ENCODE data around the gene SDHA.
A peak's percentile ranks its signal among the peaks of the same experiment; 100 is the strongest.
"Not testable (repeated sequence)": the region's sequence is repeated elsewhere in the genome, so short reads cannot be mapped to it uniquely, and the experiment has no call there.

The SDHA gene

DNA sequence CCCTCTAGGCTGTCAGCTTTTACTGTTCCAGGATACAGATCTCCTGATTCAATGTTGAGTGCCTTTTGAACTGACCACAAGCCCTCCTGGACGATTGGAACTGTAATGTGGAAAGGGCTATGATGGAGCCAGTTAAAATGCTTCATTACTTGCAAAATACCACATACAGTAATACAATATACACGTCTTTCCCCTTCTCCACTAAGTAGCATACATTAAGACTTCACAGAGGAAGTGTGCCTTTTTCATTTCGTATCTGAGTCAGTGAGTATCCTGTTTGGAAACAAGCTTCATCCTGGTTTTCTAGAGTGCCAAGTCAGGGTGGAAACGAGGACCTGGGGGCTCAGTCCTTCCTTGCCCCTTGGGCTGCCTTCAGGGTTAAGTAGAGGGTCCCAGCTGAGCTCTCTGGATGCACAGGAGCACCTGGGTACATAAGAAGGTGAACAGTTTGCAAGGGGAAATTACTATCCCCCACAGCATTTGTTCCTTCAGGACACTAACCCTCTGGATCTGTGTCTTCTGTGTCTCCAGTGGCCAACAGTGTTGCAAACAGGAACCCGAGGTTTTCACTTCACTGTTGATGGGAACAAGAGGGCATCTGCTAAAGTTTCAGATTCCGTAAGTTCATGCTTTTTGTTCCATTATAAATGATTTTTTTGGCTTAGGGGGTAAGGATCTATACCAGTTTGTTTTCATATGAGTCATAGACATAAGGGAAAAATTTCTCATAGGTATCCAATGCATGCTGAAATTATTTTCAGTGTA lies 5.0 kb downstream of the SDHA start:
- not testable (repeated sequence) for DNase-seq

DNA sequence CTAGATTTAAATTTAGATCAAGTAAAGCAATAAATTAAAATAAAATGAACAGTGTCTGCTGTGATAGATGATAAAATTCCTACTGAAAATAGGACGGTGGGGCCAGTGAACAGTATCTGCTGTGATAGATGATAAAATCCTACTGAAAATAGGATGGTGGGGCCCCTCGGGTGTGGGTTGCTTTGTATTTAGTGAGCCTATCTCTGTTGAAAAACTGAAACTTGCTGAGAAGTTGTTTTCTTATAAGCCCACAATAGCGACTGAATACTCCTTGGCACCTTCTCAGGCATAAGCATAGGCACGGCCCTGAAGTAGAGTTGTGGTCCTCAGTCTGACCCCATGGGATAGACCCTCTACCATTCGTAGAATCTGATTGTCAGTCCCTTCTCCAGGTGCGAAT lies 5.7 kb downstream of the SDHA start:
- no peak for DNase-seq

DNA sequence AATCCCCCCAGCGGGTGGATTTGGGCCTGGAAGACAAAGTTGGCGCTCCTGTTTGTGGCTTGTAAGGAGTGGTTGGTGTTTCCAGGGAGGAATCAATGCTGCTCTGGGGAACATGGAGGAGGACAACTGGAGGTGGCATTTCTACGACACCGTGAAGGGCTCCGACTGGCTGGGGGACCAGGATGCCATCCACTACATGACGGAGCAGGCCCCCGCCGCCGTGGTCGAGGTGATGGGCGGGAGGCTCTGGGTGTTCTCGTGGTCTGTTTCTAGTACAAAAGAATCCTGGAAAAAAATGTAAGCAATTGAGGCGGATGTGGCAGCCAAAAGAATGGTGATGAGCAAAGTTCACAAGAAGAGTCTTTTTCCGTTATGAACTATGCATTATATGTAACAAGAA lies 7.2 kb downstream of the SDHA start:
- no peak for DNase-seq

DNA sequence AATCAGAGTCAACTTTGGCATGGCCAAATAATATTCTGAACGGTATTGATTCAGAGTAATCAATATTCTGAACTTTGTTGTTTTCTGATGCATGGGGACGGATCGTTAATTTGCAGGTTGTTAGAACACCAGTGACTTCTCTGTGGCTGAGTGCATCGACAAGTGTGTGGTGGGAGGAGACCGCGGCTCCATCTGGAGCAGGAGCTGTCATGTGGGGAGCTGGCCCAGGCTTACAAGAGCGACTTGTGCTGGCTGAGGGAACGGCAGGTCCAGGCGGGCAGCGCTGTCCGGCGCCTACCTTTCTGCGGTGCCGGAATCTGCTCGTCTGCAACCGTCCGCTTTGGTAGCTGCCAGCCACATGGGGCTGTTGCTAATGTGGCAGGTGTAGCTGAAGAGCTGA lies 9.3 kb downstream of the SDHA start:
- DNase-seq, result peak in 2 of 14 donors; percentile 17 to 66

DNA sequence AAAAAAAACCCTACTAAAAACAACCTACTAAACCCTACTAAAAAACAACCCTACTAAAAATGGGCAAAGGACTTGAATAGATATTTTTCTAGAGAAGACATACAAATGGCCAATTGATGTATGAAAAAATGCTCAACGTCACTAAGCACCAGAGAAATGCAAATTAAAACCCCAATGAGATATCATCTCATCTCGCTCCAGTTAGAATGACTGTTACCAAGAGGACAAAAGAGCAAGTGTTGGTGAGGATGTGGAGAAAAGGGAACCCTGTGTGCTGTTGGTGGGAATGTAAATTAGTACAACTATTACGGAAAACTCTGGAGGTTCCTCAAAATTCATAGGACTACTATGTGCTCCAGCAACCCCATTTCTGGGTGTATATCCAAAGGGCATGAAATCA lies 10.8 kb downstream of the SDHA start:
- DNase-seq, result no peak

DNA sequence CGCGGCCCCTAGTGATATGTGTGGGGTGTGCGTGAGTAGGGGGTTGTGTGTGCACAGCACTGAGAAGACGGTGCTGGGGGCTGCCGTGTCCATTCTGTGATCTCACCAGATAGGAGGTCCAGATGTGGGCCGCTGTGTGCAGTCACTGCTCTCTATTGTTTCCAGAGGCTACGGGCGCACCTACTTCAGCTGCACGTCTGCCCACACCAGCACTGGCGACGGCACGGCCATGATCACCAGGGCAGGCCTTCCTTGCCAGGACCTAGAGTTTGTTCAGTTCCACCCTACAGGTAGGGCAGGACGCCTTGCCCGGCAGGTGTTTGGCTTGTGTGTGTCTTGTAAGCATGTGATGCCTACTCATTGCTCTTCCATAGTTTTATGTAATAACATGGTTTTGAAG lies 12.6 kb downstream of the SDHA start:
- no peak for DNase-seq

DNA sequence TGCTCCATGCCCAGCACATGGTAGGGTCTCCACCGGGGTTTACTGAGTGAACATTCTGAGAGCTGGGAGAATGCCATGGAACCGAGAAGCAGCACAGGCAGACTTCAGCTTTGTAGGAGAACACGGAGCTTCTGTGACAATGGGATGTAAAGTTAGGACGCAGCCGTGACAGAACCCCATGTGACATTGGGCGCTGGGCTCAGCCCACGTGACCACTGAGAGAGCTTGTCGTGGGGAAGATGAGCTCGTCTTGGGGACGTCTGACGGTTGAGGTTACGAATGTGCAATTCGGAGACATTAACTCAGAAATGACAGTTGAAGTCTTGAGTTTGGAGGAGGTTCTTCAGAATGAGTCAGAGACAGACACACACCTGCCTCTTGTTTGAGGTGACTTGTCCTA lies 13.5 kb downstream of the SDHA start:
- no peak for DNase-seq

DNA sequence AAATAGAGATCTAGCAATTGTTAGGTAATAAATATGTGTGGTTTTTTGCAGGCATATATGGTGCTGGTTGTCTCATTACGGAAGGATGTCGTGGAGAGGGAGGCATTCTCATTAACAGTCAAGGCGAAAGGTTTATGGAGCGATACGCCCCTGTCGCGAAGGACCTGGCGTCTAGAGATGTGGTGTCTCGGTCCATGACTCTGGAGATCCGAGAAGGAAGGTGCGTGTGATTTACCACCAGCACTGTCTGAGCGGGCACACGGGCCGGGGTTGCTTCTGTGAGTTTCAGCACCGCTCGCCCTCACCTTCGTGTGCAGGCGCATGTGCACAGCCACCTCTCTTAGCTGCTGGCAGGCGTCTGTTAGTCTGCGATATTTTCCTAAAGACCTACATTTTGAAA lies 15.3 kb downstream of the SDHA start:
- not testable (repeated sequence) for DNase-seq

DNA sequence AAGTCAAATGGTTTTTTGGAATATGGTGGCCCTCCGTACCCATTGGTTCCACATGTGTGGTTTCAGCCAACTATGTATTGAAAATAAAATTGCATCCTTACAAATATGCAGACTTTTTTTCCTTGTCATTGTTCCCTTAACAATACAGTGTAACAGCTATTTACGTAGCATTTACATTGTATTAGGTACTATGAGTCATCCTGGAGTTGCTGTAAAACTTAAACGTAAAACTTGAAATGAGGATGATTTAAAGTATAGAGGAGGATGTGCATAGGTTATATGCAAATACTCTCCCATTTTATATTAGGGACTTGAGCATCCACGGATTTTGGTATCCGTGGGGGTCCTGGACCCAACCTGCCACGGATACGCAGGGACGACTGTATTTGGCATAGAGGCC lies 16.3 kb downstream of the SDHA start:
- DNase-seq, result no peak

DNA sequence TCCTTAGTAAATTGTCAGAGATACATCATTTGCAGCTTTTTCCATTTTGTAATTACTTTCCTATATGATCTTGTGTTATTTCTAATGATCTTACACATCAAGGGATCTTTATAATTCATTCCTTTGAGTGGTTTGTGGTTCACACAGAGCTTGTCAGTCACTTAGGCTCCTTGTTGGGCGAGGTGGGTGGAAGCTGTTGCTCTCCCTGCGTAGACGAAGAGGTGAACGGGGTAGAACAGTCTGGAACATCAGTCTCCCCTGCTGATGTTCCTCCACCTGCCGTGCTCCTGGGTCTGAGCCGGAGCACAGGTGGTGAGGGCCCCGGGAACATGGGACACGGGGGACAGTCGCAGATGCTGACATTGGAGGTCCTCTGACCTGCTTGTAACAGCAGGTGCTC lies 17.4 kb downstream of the SDHA start:
- DNase-seq, result not testable (repeated sequence)

DNA sequence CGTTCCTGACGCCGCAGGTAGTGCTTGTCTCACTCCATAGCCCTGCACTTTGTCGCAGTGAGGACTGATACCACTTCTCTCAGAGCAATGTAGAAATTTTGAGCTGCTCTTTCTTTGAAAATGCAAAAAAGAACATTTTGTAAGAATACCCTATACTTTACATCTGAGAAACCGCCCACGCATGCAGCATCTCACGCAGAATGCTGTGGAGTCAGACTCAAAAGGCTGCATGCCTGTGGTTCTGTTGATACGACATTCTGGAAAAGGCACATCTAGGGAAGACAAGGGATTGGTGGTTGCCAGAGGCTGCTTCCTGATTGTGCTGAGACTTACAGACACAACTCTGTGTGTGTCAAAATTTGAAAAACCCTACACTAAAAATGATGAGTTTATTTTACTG lies 19.8 kb downstream of the SDHA start:
- not testable (repeated sequence) for DNase-seq

DNA sequence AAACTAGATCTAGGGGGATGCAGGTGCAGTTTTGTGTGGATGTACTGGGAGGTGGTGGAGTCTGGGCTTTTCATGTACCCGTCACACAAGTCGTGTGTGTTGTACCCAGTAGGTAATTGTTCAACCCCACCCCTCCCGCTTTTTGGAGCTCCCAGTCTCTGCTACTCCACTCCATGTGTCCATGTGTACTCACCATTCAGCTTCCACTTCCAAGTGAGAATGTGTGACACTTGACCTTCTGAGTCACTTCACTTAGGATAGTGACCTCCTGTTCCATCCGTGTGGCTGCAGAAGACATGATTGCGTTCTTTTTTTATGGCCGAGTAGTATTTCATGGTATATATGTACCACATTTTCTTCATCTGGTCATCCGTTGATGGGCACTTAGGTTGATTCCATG lies 22.4 kb downstream of the SDHA start:
- not testable (repeated sequence) for DNase-seq

DNA sequence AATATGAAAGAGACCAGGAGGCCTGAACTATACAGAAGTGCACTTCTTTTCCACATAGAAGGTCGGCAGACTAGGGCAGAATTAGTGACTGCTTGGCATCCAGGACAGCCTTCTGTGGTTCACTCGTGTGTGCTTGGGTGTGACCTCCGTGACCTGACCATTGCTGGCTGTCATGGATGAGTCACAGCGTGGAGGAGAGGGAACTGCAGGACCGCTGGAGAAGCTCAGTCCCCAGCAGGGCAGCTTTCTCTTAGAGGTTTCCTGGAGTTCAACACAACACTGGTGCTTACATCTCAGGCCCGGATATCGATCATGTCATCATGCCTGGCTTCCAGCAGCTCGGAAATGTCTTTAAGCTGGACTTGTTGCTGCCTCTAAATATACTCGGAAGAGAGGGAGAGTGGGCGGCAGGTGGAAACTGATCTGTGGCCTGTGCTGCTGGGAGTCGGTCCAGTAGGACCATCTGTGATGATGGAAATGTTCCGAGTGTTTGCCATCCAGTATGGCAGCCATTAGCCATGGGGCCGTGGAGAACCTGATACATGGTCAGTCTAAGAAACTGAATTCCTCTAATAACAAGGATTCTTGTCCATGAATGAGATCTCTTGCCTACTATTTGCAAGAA lies 23.0 kb downstream of the SDHA start:
- peak in 1 of 14 donors; percentile 82 for DNase-seq

DNA sequence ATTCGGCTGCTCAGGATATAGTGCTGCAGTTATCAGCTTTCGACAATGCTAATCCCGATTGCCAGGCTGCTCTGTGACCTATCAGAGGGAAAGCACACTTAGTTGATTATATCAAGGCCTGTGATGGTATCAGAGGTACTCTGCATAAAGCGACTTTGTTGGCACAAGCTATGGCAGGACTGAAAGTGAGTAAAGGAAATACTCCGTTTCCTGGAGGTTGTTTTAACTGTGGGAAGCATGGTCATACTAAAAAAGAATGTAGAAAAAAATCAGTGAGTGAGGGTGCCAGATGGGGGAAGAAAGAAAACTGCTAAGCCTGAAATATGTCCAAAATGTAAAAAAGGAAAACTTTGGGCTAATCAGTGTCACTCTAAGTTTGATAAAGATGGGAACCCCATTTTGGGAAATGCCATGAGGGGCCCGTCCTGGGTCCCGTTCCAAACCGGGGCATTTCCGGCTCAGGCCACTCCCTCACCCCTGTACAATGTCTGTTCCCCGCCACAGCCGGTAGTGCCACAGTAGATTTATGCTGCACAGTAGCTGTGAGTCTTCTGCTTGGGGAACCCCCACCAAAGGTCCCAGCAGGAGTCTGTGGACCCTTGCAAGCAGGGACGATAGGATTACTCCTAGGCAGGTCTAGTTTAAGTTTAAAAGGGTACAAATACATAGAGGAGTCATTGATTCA lies 25.7 kb downstream of the SDHA start:
- DNase-seq, result not testable (repeated sequence)

DNA sequence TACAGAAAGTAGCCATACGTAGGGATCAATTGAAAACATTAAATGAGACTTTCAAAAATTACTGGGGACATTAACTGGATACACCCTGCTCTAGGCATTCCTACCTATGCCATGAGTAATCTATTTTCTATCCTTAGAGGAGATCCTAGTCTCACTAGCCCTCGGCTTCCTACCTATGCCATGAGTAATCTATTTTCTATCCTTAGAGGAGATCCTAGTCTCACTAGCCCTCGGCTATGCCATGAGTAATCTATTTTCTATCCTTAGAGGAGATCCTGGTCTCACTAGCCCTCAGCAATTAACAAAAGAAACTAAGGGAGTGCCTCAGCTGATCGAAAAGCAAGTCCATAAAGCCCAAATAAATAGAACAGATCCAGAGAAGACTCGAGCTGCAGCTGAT lies 27.6 kb downstream of the SDHA start:
- DNase-seq, result not testable (repeated sequence)

DNA sequence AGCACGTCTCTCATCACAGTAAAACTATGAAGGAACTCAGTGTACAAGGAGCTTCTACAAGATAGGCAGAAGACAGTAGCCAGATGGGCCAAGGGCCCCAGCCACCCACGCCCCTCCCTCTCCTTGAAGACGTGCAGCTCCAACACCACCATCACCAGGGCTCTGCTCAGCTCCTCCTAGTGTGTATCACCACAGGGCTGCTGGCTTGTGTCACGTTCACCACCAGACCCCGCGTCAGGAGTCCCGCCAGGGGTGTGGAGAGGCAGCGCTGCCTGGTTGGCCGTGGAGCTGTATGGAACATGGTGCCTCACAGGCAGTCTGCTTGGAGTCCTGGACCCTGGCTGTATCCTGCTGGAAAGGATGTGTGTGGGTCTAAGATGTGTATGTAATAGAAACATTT lies 32.3 kb downstream of the SDHA start:
- DNase-seq, result not testable (repeated sequence)

DNA sequence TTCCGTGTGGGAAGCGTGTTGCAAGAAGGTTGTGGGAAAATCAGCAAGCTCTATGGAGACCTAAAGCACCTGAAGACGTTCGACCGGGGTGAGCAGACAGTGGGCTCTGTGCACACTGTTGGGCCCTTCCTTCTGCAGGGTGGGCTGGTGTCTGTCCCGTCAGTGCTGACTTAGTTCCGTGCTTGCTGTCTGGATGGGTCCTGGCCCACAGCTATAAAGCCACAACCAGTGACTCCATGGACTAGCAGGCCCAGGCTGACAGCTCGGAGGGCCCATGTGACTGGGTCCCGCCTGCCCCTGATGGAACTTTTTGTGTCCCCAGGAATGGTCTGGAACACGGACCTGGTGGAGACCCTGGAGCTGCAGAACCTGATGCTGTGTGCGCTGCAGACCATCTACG lies 32.9 kb downstream of the SDHA start:
- DNase-seq, result not testable (repeated sequence)

DNA sequence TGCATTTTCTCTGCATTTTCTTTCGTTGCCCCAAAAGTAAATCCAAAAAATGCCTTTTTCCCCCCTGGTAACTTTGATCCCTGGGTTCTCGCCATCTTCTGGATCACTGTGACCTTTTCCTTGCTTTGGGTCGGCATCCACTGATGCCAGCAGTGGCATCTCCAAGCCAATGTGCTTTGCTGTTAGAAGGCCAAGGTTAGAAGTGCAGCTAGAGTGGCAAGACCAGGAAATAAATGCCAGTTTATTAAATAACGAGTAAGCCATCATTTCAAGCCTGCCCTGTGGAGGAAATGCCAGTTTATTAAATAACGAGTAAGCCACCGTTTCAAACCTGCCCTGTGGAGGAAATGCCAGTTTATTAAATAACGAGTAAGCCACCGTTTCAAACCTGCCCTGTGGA lies 33.4 kb downstream of the SDHA start:
- not testable (repeated sequence) for DNase-seq

DNA sequence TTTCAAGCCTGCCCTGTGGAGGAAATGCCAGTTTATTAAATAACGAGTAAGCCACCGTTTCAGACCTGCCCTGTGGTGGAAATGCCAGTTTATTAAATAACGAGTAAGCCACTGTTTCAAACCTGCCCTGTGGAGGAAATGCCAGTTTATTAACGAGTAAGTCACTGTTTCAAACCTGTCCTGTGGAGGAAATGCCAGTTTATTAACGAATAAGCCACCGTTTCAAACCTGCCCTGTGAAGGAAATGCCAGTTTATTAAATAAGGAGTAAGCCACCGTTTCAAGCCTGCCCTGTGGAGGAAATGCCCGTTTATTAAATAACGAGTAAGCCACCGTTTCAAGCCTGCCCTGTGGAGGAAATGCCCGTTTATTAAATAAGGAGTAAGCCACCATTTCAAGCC lies 33.9 kb downstream of the SDHA start:
- not testable (repeated sequence) for DNase-seq

DNA sequence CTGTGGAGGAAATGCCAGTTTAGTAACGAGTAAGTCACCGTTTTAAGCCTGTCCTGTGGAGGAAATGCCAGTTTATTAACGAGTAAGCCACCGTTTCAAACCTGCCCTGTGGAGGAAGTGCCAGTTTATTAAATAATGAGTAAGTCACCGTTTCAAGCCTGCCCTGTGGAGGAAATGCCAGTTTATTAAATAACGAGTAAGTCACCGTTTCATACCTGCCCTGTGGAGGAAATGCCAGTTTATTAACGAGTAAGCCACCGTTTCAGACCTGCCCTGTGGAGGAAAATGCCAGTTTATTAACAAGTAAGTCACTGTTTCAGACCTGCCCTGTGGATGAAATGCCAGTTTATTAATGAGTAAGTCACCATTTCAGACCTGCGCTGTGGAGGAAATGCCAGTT lies 34.4 kb downstream of the SDHA start:
- DNase-seq, result no peak

DNA sequence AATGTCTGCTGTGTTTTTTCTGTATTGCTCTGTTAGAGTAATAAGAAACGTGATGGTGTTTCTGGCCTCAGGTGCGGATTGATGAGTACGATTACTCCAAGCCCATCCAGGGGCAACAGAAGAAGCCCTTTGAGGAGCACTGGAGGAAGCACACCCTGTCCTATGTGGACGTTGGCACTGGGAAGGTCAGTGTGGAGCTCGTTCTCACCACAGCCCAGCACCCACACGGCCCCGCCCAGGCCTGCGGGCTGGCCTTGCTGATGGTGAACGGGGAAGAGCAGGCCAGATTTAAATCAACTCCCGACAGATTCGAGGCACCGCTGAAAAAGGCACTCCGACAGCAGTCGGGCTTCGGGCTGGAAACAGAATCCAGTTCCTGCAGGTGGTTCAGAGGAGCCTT lies 36.2 kb downstream of the SDHA start:
- not testable (repeated sequence) for DNase-seq

DNA sequence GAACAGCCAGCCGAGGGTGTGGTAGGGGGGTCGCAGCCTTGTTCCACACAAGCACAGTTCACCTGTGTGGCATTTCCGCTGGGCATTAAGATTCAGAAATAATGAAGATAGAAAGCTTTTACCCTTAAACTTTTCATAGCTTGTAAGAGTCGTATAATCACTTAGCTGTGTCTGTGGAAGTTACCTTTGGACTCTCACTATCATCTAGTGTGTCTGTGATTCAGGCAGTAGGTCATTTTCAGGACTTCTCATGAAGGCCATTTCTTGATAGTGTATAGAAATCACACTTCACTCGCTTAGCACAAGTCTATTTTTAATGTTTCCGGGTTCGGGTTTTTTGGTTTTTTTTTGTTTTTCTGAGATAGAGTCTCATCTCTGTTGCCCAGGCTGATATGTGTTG lies 37.0 kb downstream of the SDHA start:
- not testable (repeated sequence) for DNase-seq

DNA sequence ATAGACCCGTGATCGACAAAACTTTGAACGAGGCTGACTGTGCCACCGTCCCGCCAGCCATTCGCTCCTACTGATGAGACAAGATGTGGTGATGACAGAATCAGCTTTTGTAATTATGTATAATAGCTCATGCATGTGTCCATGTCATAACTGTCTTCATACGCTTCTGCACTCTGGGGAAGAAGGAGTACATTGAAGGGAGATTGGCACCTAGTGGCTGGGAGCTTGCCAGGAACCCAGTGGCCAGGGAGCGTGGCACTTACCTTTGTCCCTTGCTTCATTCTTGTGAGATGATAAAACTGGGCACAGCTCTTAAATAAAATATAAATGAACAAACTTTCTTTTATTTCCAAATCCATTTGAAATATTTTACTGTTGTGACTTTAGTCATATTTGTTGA lies 38.2 kb downstream of the SDHA start:
- DNase-seq, result not testable (repeated sequence)

DNA sequence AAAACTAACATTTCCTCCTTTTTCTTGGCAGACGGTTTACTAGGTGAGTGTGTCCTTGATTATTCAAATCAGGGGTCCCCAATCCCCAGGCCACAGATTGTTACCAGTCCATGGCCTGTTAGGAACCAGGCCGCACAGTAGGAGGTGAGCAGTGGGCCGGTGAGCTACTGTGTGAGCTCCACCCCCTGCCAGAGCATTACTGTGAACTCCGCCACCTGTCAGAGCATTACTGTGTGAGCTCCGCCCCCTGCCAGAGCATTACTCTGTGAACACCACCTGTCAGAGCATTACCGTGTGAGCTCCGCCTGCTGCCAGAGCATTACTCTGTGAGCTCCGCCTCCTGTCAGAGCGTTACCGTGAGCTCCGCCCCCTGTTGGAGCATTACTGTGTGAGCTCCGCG lies 39.0 kb downstream of the SDHA start:
- DNase-seq, result no peak
